ENCODE results near the gene ARPC4. TPM values are rescaled to one million over a fixed set of nuclear protein-coding genes. Genes with fewer than 3 reads are reported as not detected.
A peak's percentile ranks its signal among the peaks of the same experiment; 100 is the strongest.
"Not testable (repeated sequence)": the region's sequence is repeated elsewhere in the genome, so short reads cannot be mapped to it uniquely, and the experiment has no call there.

ARPC4 gene
- total RNA-seq, 1 donor from 2014 or later: 148 TPM

DNA sequence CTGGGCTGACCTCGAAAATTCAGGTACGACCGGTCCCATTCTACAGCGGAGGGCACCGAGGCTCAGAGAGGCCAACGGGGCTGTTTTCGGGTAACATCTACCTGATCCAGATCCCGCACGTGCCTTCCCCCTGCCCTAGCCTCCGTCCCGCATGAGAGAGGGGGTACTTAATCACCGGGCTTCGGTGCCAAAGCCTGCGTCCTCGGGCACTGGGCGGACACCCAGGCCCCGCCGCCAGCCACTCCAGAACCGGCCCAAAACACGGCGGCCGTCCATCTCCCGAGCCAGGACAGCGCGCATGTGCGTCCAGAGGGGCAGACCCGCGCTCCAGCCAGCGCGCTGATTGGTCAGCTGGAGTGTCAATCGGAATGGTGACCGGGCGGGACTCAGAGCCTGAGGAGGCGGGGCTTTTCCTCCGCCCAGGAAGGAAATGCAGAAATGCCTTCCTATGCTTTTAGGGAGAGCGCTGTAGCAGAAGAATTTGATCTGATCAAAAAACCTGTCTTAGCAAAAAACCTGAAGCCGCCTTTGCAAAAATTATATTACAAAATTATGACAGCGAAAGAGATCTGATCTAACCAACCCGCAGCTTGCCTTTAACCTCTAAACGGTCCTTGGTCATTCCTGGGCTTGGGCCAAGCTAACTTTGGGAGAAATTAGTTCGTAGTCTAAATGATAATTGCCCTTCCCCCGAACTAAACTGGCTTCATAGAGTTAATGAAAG, 51.0 kb downstream of the ARPC4 start, which contains the start of gene RPUSD3:
TSS of gene RPUSD3 (minus strand) at position 294 of the 724 bp plus-strand sequence. CDS start at position 276, 18 bp downstream.
- peak within 1 kb of the TSS; percentile 80 for H3K27ac ChIP-seq
- DNase-seq (peak; percentile 98), ATAC-seq (peak; percentile 99)
- no peaks in the 10 kb centered on the region for H3K27me3 ChIP-seq
- peaks cover 15% of the 10 kb centered on the region for H3K4me1 ChIP-seq
- TF ChIP-seq, protein P1, sequence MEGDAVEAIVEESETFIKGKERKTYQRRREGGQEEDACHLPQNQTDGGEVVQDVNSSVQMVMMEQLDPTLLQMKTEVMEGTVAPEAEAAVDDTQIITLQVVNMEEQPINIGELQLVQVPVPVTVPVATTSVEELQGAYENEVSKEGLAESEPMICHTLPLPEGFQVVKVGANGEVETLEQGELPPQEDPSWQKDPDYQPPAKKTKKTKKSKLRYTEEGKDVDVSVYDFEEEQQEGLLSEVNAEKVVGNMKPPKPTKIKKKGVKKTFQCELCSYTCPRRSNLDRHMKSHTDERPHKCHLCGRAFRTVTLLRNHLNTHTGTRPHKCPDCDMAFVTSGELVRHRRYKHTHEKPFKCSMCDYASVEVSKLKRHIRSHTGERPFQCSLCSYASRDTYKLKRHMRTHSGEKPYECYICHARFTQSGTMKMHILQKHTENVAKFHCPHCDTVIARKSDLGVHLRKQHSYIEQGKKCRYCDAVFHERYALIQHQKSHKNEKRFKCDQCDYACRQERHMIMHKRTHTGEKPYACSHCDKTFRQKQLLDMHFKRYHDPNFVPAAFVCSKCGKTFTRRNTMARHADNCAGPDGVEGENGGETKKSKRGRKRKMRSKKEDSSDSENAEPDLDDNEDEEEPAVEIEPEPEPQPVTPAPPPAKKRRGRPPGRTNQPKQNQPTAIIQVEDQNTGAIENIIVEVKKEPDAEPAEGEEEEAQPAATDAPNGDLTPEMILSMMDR (IDR thresholded peaks at IDR 0.05): no peak
- H3K4me3 ChIP-seq: peak within 1 kb of the TSS; percentile 93
- H3K36me3 ChIP-seq: peaks cover 31% of the 10 kb centered on the region
- no peaks in the 10 kb centered on the region for H3K9me3 ChIP-seq
- intact Hi-C loops (cut with DNase I): no loop called here

DNA sequence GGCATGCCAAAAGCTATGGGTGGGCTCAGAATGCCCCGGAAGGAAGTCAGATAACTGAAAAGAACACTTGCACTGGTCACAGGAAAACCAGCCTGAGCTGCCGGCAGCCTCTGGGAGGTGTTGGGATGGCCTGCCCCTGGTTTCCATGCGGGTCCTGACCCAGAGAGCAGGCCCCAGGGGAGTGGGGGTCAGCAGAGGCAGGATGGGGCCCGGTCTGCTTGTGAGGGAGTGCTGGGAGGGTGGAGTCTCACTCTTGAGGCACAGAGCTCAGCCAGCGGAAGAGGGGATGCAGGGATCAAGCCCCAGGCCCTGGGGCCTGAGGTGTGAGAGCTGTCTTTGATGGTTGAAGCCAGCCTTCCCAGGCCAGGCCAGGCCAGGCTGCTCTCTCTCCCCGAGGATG, 53.3 kb downstream of the ARPC4 start:
- Histone ChIP-seq H3K36me3 (peaks cover 7% of the 10 kb centered on the region), H3K9me3 (no peaks in the 10 kb centered on the region), H3K4me3 (no peak overlapping the region), H3K27ac (no peak overlapping the region), H3K4me1 (peaks cover 15% of the 10 kb centered on the region), H3K27me3 (no peaks in the 10 kb centered on the region)
- intact Hi-C loops (cut with DNase I): no loop called here
- no peak for ATAC-seq
- DNase-seq: no peak
- TF ChIP-seq, protein P1 (IDR thresholded peaks at IDR 0.05): no peak

DNA sequence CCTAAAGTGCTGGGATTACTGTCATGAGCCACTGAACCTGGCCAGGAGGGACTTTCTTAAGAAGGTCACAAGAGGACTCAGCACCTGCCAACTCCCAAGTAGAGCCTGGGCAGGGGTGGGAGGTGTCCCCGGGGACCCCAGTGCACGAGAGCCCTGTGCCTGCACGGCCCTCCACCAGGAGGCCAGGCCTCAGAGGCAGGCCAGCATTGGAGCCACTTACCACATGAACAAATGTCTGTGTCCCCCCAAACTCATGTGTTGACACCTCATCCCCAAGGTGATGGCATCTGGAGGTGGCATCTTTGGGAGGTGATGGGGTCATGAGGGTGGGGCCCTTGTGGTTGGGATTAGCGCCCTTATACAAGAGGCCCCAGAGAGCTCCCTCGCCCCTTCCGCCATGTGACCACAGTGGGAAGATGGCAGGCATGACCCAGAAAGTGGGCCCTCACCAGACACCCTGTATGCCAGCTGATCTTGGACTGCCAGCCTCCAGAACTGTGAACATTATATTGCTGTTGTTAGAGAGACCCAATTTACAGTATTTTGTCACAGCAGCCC, 54.1 kb downstream of the ARPC4 start:
- Histone ChIP-seq H3K4me1 (peaks cover 15% of the 10 kb centered on the region), H3K9me3 (no peaks in the 10 kb centered on the region), H3K27me3 (no peaks in the 10 kb centered on the region), H3K36me3 (no peaks in the 10 kb centered on the region), H3K27ac (no peak overlapping the region), H3K4me3 (no peak overlapping the region)
- DNase-seq (no peak), ATAC-seq (no peak)
- intact Hi-C loops (cut with DNase I): no loop called here
- TF ChIP-seq, protein P1 (IDR thresholded peaks at IDR 0.05): no peak

DNA sequence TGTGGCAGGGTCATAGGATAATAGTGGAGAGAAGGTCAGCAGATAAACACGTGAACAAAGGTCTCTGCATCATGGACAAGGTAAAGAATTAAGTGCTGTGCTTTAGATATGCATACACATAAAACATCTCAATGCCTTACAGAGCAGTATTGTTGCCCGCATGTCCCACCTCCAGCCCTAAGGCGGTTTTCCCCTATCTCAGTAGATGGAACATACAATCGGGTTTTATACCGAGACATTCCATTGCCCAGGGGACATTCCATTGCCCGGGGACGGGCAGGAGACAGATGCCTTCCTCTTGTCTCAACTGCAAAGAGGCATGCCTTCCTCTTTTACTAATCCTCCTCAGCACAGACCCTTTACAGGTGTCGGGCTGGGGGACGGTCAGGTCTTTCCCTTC, 55.0 kb downstream of the ARPC4 start:
- H3K36me3 ChIP-seq; H3K27me3 ChIP-seq; H3K4me3 ChIP-seq; H3K9me3 ChIP-seq; ATAC-seq; intact Hi-C loops (cut with DNase I); H3K27ac ChIP-seq; DNase-seq: not testable (repeated sequence)
- peaks cover 15% of the 10 kb centered on the region for H3K4me1 ChIP-seq

DNA sequence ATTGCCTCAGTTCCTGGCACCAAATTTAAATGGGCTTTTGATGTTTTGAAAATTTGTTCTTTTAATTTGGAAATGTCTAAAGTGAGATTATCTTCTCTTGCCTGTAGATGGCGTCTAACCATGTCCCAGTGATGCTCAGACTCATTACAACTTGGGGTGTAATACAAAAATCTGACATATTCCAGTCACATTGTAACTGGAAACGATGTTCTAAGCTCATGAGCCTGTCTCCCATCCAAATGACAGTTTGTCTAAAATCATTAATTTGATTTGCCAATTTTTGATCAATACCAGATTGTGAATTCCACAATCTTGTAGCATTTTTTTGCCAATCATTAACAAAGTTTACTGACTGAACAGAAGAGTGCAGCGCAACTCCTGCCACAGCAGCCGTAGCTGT, 56.0 kb downstream of the ARPC4 start:
- H3K4me3 ChIP-seq; DNase-seq; H3K27ac ChIP-seq; intact Hi-C loops (cut with DNase I); H3K36me3 ChIP-seq; H3K9me3 ChIP-seq; H3K27me3 ChIP-seq; ATAC-seq: not testable (repeated sequence)
- peaks cover 18% of the 10 kb centered on the region for H3K4me1 ChIP-seq
- TF ChIP-seq, protein P1 (IDR thresholded peaks at IDR 0.05): peak; percentile 66

DNA sequence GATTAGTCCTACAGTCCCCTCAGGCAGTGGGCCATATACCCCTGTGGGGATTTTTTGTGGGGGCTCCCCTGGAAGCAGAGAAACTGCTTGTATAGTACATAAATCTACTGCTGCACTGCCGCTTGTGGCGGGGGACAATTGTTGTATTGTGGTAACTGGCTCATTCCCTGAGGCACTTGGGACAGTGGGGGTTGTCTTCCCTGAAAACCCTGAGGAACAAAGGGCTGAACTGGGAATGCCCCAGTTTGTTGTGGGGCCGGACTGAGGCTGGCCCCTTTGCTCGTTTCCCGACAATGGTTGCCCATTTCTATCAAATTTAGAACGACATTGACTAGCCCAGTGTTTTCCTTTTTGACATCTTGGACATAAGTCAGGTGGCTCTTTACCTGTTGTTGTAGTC, 58.5 kb downstream of the ARPC4 start:
- intact Hi-C loops (cut with DNase I): not testable (repeated sequence)

DNA sequence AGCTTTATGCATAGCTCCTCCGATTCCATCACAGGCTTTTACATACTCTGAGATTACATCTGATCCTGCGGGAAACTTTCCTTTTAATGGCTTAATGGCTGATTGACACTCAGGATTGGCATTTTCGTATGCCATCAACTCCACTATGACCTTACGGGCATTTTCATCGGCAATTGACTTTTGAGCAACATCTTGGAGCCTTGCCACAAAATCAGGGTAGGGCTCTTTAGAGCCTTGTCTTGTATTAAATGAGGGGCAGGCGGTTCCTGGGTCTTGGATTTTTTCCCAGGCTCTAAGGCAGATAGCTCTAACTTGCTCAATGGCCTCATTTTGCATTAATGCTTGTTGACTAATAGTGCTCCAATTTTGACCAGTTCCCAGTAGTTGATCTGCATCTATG, 59.0 kb downstream of the ARPC4 start:
- H3K4me3 ChIP-seq; intact Hi-C loops (cut with DNase I); H3K27me3 ChIP-seq; H3K27ac ChIP-seq; H3K36me3 ChIP-seq; ATAC-seq; H3K9me3 ChIP-seq; DNase-seq: not testable (repeated sequence)
- H3K4me1 ChIP-seq: peaks cover 12% of the 10 kb centered on the region

More for the DNA sequence above, 58.5 kb downstream of the ARPC4 start:
- ATAC-seq, H3K27me3 ChIP-seq, H3K27ac ChIP-seq, H3K9me3 ChIP-seq, H3K4me3 ChIP-seq, DNase-seq, H3K36me3 ChIP-seq: not testable (repeated sequence)
- H3K4me1 ChIP-seq: peaks cover 12% of the 10 kb centered on the region

All from upper lobe of right lung (tissue), 1 donor.